Activated CD8-positive, alpha-beta memory T cell treated with anti-CD3 and anti-CD28 coated beads for 36 hours (primary cell): ENCODE measurements around the gene FAT1. TPM values are rescaled to one million over a fixed set of nuclear protein-coding genes. Genes with fewer than 3 reads are reported as not detected.
"Not testable (repeated sequence)": the region's sequence is repeated elsewhere in the genome, so short reads cannot be mapped to it uniquely, and the experiment has no call there.

Experiments
- CTCF ChIA-PET: fragments of 350-600 bp; sonication (Branson Sonifier 250); formaldehyde crosslinking; loops from one replicate; lab custom pipeline; 2021; ENCODE audit warnings: antibody characterized with exemption; lab: Charles Lee
- POLR2A ChIA-PET: fragments of 350-600 bp; sonication (Branson Sonifier 250); formaldehyde crosslinking; loops from one replicate; lab custom pipeline; 2021; ENCODE audit warnings: antibody characterized with exemption; lab: Charles Lee
- total RNA-seq, 2 experiments: library from RNA; stranded (reverse); gene quantifications; one replicate each; pipeline ENCODE4 v1.2.3, GENCODE V29; 2021

FAT1 gene
- total RNA-seq, 2 experiments from 2014 or later = not detected

GRCh38 chr4:186676531-186677161 is 47.0 kb downstream of the FAT1 start:
- CTCF ChIA-PET = no interaction called here
- POLR2A ChIA-PET = no interaction called here

GRCh38 chr4:186669735-186670134 is 53.9 kb downstream of the FAT1 start:
- POLR2A ChIA-PET = no interaction called here
- CTCF ChIA-PET = no interaction called here

- POLR2A ChIA-PET = no interaction called here
These were observed 54.4 kb downstream of the FAT1 start for GRCh38 chr4:186669159-186669731.

GRCh38 chr4:186666750-186667149 is 56.9 kb downstream of the FAT1 start:
- POLR2A ChIA-PET = no interaction called here

More at GRCh38 chr4:186669159-186669731, 54.4 kb downstream of the FAT1 start:
- CTCF ChIA-PET = no interaction called here

GRCh38 chr4:186666252-186666651 is 57.4 kb downstream of the FAT1 start:
- ChIA-PET POLR2A (no interaction called here), CTCF (no interaction called here)

More at GRCh38 chr4:186666750-186667149, 56.9 kb downstream of the FAT1 start:
- CTCF ChIA-PET = no interaction called here

GRCh38 chr4:186660403-186660802 is 63.3 kb downstream of the FAT1 start:
- CTCF ChIA-PET = no interaction called here
- POLR2A ChIA-PET = no interaction called here

- ChIA-PET POLR2A (no interaction called here), CTCF (no interaction called here)
These were observed 63.7 kb downstream of the FAT1 start for GRCh38 chr4:186659935-186660334.

- POLR2A ChIA-PET, CTCF ChIA-PET: not testable (repeated sequence)
These were observed 64.2 kb downstream of the FAT1 start for GRCh38 chr4:186659456-186659855.

- ChIA-PET CTCF (no interaction called here), POLR2A (no interaction called here)
These were observed 65.0 kb downstream of the FAT1 start for GRCh38 chr4:186658657-186659056.

GRCh38 chr4:186657764-186658163 is 65.9 kb downstream of the FAT1 start:
- POLR2A ChIA-PET = no interaction called here
- CTCF ChIA-PET = no interaction called here

- ChIA-PET POLR2A (no interaction called here), CTCF (no interaction called here)
These were observed 69.7 kb downstream of the FAT1 start for GRCh38 chr4:186653969-186654368.

GRCh38 chr4:186651624-186652023 is 72.0 kb downstream of the FAT1 start:
- CTCF ChIA-PET = no interaction called here
- POLR2A ChIA-PET = no interaction called here

GRCh38 chr4:186651181-186651603 is 72.5 kb downstream of the FAT1 start:
- CTCF ChIA-PET = no interaction called here
- POLR2A ChIA-PET = no interaction called here

GRCh38 chr4:186650401-186651180 is 73.1 kb downstream of the FAT1 start:
- ChIA-PET POLR2A (no interaction called here), CTCF (no interaction called here)

- ChIA-PET CTCF (no interaction called here), POLR2A (no interaction called here)
These were observed 75.8 kb downstream of the FAT1 start for GRCh38 chr4:186647821-186648220.

GRCh38 chr4:186644737-186645261 is 78.9 kb downstream of the FAT1 start:
- ChIA-PET POLR2A (no interaction called here), CTCF (no interaction called here)

- ChIA-PET CTCF (no interaction called here), POLR2A (no interaction called here)
These were observed 79.4 kb downstream of the FAT1 start for GRCh38 chr4:186644311-186644638.

GRCh38 chr4:186643501-186644310 is 80.0 kb downstream of the FAT1 start:
- ChIA-PET POLR2A (no interaction called here), CTCF (no interaction called here)

- POLR2A ChIA-PET = no interaction called here
- CTCF ChIA-PET = no interaction called here
These were observed 80.7 kb downstream of the FAT1 start for GRCh38 chr4:186642998-186643397.

GRCh38 chr4:186642530-186642929 is 81.1 kb downstream of the FAT1 start:
- POLR2A ChIA-PET = no interaction called here
- CTCF ChIA-PET = no interaction called here
